GDM1 (cell line): ENCODE data around the gene SPANXN4.

Experiments
- DNase-seq: peaks from one replicate; lab custom pipeline; 2025; lab: John Stamatoyannopoulos, UW

SPANXN4 gene

DNA sequence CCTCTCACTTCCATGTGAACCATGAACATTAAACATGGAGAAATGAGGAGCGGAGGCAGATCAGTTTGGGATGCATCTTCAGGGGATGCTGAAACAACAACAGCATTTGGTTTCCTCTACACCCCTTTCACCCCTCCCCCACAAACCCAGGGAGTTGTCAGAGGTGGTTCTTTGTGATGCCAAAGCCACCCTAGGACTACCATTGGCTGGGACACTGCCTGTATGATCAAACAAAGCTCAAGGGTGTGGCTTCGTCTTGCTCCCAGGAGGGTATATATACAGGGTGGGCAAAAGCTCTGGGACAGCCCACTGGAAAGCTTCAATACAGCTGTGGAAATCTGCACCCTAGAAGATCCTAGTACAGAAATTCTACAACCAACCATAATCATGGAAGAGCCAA is at the start of gene SPANXN4:
SPANXN4 (plus strand) TSS at position 301 of the 400 bp plus-strand sequence; CDS start at position 388, 87 bp downstream.
- no peak for DNase-seq

GRCh38 chrX:142977128-142977914 is 48.4 kb upstream of the SPANXN4 start:
- no peak for DNase-seq

- no peak for DNase-seq
These were observed 47.5 kb upstream of the SPANXN4 start for GRCh38 chrX:142978130-142978684.

DNA sequence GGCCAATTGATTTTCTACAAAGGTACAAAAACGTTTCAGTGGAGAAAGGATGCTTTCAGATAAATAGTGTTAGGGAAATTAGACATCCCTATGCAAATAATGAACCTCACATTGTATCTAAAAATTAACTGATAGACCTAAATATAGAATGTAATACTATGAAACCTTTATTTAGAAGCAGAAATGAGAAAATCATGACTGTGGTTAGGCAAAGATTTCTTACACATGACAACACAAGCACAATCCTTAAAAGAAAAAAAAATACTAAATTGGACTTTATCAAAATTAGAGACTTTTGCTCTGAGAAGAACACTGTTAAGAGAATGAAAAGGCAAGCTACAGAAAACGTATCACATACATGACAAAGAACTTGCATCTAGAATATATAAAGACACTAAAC is 43.0 kb upstream of the SPANXN4 start:
- DNase-seq = no peak

DNA sequence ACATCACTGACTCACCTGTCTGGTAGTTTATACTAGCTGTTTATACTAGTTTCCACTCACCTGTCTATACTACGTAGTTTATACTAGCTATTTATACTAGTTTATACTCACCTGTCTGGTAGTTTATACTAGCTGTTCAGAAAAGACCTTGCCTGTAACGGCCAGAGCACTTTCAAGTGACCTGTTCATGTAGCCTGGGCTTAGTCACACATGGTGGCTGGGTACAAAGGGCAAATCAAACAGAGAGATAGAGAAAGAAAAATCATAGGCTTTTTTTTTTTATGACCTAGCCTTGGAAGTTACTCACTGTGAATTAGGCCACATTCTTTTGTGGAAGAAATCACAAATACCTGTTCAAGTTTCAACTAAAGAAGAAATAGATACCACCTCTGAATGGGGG is 30.7 kb upstream of the SPANXN4 start:
- DNase-seq = no peak

DNA sequence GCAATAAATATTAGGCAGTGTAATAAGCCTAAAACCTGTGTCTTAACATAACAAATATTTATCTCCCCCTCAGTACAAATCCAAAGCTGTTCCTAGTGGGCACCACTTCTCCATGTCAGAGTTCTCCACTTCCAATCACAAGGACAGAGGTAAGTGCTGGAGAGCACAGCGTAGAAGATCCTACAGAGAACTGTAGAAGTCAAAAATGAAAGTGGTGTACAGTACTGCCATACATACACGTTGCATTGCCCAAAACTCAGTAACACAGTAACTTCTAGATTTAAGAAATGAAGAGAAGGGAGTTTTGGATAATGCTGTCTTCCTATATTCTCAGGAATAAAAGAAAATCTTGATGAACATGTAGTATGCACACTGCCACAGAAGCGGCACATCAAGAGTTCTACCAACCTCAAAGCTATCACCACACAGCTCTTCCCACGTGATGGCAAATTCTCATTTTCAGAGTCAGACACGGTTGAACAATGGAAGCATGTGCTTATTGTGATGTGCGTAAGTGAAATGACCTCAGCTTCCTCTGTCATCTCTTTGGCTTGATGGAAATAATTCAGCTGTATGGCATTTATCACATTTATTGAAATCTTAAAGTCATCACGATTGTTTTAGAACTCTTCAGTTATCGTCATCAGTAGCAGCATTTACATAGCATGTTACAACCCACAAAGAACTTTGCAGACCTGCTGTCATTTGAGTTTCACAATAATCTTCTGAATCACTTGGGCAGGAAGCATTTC is 27.1 kb upstream of the SPANXN4 start:
- no peak for DNase-seq

DNA sequence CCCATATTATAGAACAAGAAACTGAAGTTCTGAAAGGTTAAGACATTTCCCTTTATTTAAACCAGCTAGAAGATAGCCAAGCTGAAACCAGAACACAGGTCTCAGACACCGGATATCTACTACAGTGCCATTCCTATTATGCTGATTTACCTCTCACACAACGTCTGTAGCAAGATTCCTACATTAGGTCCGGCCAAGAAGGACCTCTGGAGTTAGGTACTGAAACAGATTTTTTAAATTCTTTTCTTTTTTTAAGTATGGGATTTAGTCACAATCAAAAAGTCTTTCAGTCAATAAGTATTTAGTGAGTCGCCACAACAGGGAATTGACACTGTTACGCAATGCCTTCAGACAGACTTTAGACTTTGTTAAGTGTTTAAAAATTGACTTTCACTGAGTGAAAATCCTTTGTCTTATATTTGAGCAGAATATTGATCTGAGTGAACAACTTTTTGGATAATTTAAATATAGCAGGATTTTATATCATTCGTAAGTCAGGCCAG is 26.5 kb upstream of the SPANXN4 start:
- DNase-seq = no peak

- DNase-seq = no peak
These were observed 23.5 kb upstream of the SPANXN4 start for GRCh38 chrX:143002206-143002605.

- no peak for DNase-seq
These were observed 8.5 kb upstream of the SPANXN4 start for GRCh38 chrX:143017272-143017671.

DNA sequence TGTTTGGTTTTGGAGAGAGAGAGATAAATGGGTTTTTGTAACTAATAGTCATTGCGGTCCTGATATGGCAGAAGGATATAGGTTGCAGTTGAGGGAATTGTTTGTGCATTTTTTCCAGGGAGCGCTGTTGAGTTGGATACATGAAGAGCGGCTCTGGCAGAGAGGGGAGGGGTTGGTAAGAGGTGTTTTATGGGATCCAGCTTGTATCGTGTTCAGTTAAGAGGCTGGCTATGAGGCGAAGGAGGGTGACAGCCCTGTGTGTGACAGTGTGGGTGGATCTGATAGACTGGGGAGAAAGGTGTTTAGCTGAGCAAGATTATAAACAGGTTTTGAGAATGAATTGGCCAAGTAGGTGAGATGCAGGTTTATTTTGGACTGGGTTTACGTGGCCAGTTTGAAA is 1.5 kb downstream of the SPANXN4 start:
- no peak for DNase-seq

- no peak for DNase-seq
These were observed 21.8 kb downstream of the SPANXN4 start for GRCh38 chrX:143047511-143047910.

DNA sequence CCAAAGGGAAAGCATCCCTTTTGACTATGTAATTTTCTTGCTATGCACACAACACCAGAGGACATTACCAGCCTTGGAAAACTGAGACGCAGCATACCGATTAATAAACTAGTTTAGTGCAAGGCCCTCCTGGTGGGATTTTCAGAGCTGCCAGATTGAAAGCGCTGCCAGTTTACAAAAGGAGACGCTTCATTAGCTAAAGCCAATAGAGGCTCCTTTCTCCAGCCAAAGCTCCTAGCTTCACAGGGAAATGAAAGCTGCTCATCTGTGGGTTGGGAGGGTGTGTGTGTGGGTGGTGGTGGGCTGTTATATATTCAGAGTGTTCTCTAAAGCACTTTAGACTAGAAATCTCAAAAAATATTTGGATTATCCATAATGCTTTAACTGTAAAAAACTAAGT is 32.4 kb downstream of the SPANXN4 start:
- DNase-seq = no peak

DNA sequence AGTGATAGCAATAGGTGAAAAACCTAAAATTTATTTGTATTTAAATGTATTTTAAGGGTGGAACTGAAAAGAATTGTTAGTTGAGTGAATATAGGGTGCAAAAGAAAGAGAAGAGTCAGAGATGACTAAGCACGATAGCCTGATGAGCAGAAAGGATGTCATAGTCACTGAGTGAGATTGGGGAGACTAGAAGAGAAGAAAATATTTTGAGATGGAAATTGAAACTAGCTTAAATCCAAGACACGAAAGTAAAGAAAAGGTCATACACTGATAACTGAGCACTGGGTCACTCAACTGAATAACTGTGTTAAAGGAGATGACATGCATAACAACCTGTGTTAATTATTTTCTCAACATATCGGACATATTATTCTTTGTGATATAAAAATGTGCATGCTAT is 55.5 kb downstream of the SPANXN4 start:
- DNase-seq = no peak

GRCh38 chrX:143082537-143082936 is 56.8 kb downstream of the SPANXN4 start:
- no peak for DNase-seq
